ENCODE data around the gene KMT5C. TPM values are rescaled to one million over a fixed set of nuclear protein-coding genes. Genes with fewer than 3 reads are reported as not detected.

The KMT5C gene
- total RNA-seq, 2 donors from 2014 or later = 73.1 to 80.6 TPM

DNA sequence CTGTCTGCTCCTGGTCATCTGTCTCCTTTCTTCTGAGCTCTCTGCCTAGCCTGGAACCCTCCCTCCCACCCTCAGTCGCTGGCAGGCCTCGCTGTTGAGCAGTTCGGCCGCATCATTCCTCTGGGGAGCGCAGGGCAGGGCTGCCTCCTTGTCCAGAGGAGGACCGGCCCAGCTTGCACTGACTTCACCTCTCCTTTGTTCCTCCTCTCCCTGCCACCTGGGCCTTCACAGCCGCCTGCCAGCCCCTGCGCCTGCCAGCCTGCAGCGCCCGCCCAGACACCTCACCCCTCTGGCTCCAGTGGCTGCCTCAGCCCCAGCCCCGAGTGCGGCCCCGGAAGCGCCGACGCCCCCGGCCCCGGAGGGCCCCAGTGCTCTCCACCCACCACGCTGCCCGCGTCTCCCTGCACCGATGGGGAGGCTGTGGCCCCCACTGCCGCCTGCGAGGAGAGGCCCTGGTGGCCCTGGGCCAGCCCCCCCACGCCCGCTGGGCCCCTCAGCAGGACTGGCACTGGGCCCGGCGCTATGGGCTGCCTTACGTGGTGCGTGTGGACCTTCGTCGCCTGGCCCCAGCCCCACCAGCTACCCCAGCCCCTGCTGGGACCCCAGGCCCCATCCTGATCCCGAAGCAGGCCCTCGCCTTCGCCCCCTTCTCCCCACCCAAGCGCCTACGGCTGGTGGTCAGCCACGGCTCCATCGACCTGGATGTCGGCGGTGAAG, 7.2 kb downstream of the KMT5C start:
- DNase-seq = peak; percentile 48
- peaks cover 9% of the 10 kb centered on the region for H3K4me1 ChIP-seq (ENCODE audit: control insufficient read depth, insufficient read depth, low read length)
- no peak overlapping the region for H3K27ac ChIP-seq (ENCODE audit: low read depth, low read length)
- peaks cover 9% of the 10 kb centered on the region for H3K27me3 ChIP-seq (ENCODE audit: control insufficient read depth, insufficient read depth, low read length, poor library complexity, severe bottlenecking)
- H3K4me3 ChIP-seq (ENCODE audit: low read length) = no peak overlapping the region
- H3K36me3 ChIP-seq (ENCODE audit: control insufficient read depth, insufficient read depth, low read length) = peaks cover 45% of the 10 kb centered on the region
- Mint-ChIP-seq H3K27ac (no peak overlapping the region), H3K9me3 (no peaks in the 10 kb centered on the region), H3K36me3 (ENCODE audit: low read depth) (peaks cover 41% of the 10 kb centered on the region), H3K27me3 (ENCODE audit: insufficient read depth) (peaks cover 16% of the 10 kb centered on the region), H3K4me3 (no peak overlapping the region), H3K4me1 (peaks cover 10% of the 10 kb centered on the region)
- TF ChIP-seq, protein P1, sequence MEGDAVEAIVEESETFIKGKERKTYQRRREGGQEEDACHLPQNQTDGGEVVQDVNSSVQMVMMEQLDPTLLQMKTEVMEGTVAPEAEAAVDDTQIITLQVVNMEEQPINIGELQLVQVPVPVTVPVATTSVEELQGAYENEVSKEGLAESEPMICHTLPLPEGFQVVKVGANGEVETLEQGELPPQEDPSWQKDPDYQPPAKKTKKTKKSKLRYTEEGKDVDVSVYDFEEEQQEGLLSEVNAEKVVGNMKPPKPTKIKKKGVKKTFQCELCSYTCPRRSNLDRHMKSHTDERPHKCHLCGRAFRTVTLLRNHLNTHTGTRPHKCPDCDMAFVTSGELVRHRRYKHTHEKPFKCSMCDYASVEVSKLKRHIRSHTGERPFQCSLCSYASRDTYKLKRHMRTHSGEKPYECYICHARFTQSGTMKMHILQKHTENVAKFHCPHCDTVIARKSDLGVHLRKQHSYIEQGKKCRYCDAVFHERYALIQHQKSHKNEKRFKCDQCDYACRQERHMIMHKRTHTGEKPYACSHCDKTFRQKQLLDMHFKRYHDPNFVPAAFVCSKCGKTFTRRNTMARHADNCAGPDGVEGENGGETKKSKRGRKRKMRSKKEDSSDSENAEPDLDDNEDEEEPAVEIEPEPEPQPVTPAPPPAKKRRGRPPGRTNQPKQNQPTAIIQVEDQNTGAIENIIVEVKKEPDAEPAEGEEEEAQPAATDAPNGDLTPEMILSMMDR (conservative IDR thresholded peaks at IDR 0.05) = no peak
- 94 to 96% methylated on average over 9 to 41 of the region's 41 CpGs for WGBS, 2 experiments (ENCODE audit: insufficient coverage in 1 of 2, insufficient read length in 1 of 2)
- H3K9ac ChIP-seq (ENCODE audit: extremely low read depth, low read length, poor library complexity, severe bottlenecking) = no peak overlapping the region
- no peaks in the 10 kb centered on the region for H3K9me3 ChIP-seq (ENCODE audit: control insufficient read depth, low read length)

DNA sequence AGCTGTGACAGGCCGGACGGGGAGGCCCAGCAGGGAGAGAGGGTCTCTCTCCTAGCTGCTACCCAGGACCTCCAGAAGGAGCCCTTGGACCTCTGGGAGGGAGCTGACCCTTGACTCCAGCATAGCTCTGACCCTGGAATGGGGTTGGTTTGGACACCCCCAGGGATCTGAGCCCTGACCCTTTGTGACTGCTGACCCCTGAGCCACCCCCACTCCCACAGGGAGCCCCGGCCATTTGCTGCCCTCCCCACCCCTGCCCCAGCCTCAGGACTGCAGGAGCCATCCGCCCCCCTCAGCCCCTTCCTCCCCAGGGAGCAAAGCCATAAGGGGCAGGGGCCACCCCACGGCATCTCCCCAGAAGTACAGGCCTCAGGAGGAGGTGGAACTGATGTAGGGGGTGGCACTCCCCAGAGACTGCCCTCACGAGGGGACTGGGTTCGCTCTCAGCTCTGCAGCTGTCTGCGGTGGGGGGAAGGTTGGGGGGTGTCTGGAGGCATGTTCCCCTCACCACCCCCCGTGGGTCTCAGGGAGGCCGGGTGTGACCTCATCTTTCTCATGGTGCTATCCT, 7.8 kb downstream of the KMT5C start:
- H3K27me3 Mint-ChIP-seq (ENCODE audit: insufficient read depth) = peaks cover 23% of the 10 kb centered on the region
- H3K4me1 ChIP-seq (ENCODE audit: control insufficient read depth, insufficient read depth, low read length) = peaks cover 9% of the 10 kb centered on the region
- WGBS, 2 experiments (ENCODE audit: insufficient coverage in 1 of 2, insufficient read length in 1 of 2) = 86 to 92% methylated on average over 2 to 8 of the region's 10 CpGs
- H3K27me3 ChIP-seq (ENCODE audit: control insufficient read depth, insufficient read depth, low read length, poor library complexity, severe bottlenecking) = peaks cover 16% of the 10 kb centered on the region
- DNase-seq = peak; percentile 41
- H3K4me1 Mint-ChIP-seq = peaks cover 10% of the 10 kb centered on the region
- H3K9ac ChIP-seq (ENCODE audit: extremely low read depth, low read length, poor library complexity, severe bottlenecking) = no peak overlapping the region
- H3K36me3 ChIP-seq (ENCODE audit: control insufficient read depth, insufficient read depth, low read length) = peaks cover 38% of the 10 kb centered on the region
- H3K4me3 Mint-ChIP-seq = no peak overlapping the region
- H3K27ac ChIP-seq (ENCODE audit: low read depth, low read length) = no peak overlapping the region
- no peak overlapping the region for H3K4me3 ChIP-seq (ENCODE audit: low read length)
- no peaks in the 10 kb centered on the region for H3K9me3 Mint-ChIP-seq
- TF ChIP-seq, protein P1 (conservative IDR thresholded peaks at IDR 0.05) = no peak
- H3K36me3 Mint-ChIP-seq (ENCODE audit: low read depth) = peaks cover 38% of the 10 kb centered on the region
- no peak overlapping the region for H3K27ac Mint-ChIP-seq
- H3K9me3 ChIP-seq (ENCODE audit: control insufficient read depth, low read length) = no peaks in the 10 kb centered on the region

DNA sequence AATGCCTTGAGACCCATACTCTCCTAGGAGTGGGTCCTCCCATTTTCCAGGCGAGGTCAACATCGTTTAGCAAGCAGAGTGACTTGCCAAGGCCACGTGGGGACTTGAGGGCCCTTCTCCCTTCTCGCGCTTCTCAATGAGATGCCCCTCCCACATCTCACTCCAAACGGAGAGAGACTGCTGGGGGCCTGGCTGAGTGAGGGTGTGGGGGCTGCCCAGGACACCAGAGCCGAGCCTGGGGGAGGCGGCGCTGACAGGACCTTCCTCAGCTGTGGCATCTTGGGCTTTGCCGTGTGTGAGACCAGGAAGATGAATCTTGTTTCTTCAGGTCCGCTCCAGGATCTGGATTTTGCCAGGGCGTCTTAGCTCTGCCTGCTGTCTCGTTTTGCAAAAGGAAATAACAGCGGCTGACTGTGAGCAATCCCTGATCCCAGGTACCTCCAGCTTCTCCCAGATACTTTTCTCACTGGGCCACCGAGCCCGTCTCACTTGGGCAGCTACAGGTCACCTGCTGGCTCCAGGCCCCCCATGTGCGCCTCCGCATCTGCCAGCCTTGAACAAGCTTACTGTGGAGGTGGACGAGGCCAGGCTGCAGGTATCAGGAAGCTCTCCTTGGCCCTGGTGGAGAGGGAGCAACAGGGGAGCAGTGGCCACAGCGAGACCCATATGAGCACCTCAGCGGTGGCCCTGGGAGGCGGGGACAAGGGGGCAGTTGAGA, 8.8 kb downstream of the KMT5C start:
- peak; percentile 81 for DNase-seq
- Mint-ChIP-seq H3K4me3 (no peak overlapping the region), H3K27ac (peak overlapping the region; percentile 48), H3K4me1 (peaks cover 10% of the 10 kb centered on the region), H3K9me3 (no peaks in the 10 kb centered on the region), H3K27me3 (ENCODE audit: insufficient read depth) (peaks cover 32% of the 10 kb centered on the region), H3K36me3 (ENCODE audit: low read depth) (peaks cover 28% of the 10 kb centered on the region)
- Histone ChIP-seq H3K9ac (ENCODE audit: extremely low read depth, low read length, poor library complexity, severe bottlenecking) (no peak overlapping the region), H3K4me3 (ENCODE audit: low read length) (no peak overlapping the region), H3K36me3 (ENCODE audit: control insufficient read depth, insufficient read depth, low read length) (peaks cover 29% of the 10 kb centered on the region), H3K27ac (ENCODE audit: low read depth, low read length) (peak overlapping the region; percentile 29), H3K9me3 (ENCODE audit: control insufficient read depth, low read length) (no peaks in the 10 kb centered on the region), H3K4me1 (ENCODE audit: control insufficient read depth, insufficient read depth, low read length) (peaks cover 9% of the 10 kb centered on the region), H3K27me3 (ENCODE audit: control insufficient read depth, insufficient read depth, low read length, poor library complexity, severe bottlenecking) (peaks cover 25% of the 10 kb centered on the region)
- TF ChIP-seq, protein P1 (conservative IDR thresholded peaks at IDR 0.05) = no peak
- 59 to 63% methylated on average over 15 to 22 of the region's 22 CpGs for WGBS, 2 experiments (ENCODE audit: insufficient coverage in 1 of 2, insufficient read length in 1 of 2)

Measured in endodermal cell (in vitro differentiated cells).